Measurements from ENCODE around the gene ILF3.

- TF ChIP-seq CTCF (IDR thresholded peaks at IDR 0.05; ENCODE audit: insufficient read depth, low read length, poor library complexity, severe bottlenecking) (no peak), EZH2phosphoT487 (conservative IDR thresholded peaks at IDR 0.05; ENCODE audit: low read length) (no peak)
Measured at GRCh38 chr19:10667867-10668266, 13.7 kb downstream of the ILF3 start.
